Panc1 (cell line): ENCODE results near the gene MFF. TPM values are rescaled to one million over a fixed set of nuclear protein-coding genes. Genes with fewer than 3 reads are reported as not detected.

Source experiments
- ATAC-seq: fragments of 200-7000 bp; cut with Tn5 transposase; 2 replicates; pipeline ENCODE4 v1.9.1; 2020; ENCODE audit warnings: mild to moderate bottlenecking, moderate library complexity
- BruUV-seq: library from RNA; stranded (reverse); fragments of 400-500 nt; replicated peaks from 2 replicates; lab custom pipeline; 2021; lab: Mats Ljungman, UMichigan
- CTCF ChIA-PET: fragments of 300-600 bp; sonication (Branson Sonifier 250); formaldehyde crosslinking; loops from one replicate; lab custom pipeline; 2022; ENCODE audit warnings: antibody characterized with exemption; lab: Charles Lee
- POLR2A ChIA-PET: fragments of 300-600 bp; sonication (Branson Sonifier 250); formaldehyde crosslinking; loops from one replicate; lab custom pipeline; 2022; ENCODE audit warnings: antibody characterized with exemption; lab: Charles Lee
- DNase-seq: peaks from one replicate; pipeline ENCODE4 v3.0.0-alpha.2; 2010; ENCODE audit warnings: low read depth, low spot score
- H3K27ac ChIP-seq: 2 replicates; pipeline ENCODE4 v1.5.1; 2011; ENCODE audit warnings: mild to moderate bottlenecking, low read length, inconsistent platforms
- H3K27me3 ChIP-seq: fragments of 200-500 bp; sonication (Bioruptor generic); 2 replicates; pipeline ENCODE4 v1.6.0; 2014; ENCODE audit warnings: low read length, inconsistent platforms; ENCODE audit not compliant: control insufficient read depth, insufficient read depth
- H3K36me3 ChIP-seq: fragments of 200-500 bp; sonication (Bioruptor generic); 2 replicates; pipeline ENCODE4 v1.5.1; 2014; ENCODE audit warnings: inconsistent platforms, mild to moderate bottlenecking, low read length, moderate library complexity; ENCODE audit not compliant: control insufficient read depth, insufficient read depth
- H3K4me1 ChIP-seq: 2 replicates; pipeline ENCODE4 v1.5.1; 2011; ENCODE audit warnings: inconsistent platforms, mild to moderate bottlenecking, low read length, moderate library complexity; ENCODE audit not compliant: control insufficient read depth, insufficient read depth
- H3K4me3 ChIP-seq, 2 experiments: 2 replicates each; pipeline ENCODE4 v1.5.1; 2011 to 2012; ENCODE audit warnings: low read depth in 2 of 2, low read length in 2 of 2, mild to moderate bottlenecking in 2 of 2, inconsistent platforms in 1 of 2, moderate library complexity in 1 of 2
- H3K9me3 ChIP-seq: fragments of 200-500 bp; sonication (Bioruptor generic); 2 replicates; pipeline ENCODE4 v1.5.1; 2014; ENCODE audit warnings: low read depth, mild to moderate bottlenecking, inconsistent platforms, low read length, moderate library complexity; ENCODE audit not compliant: control insufficient read depth, insufficient read depth
- POLR2AphosphoS5 ChIP-seq: IDR thresholded peaks from 2 replicates; pipeline ENCODE4 v1.6.1; 2012; ENCODE audit warnings: mild to moderate bottlenecking, low read depth, low read length, moderate library complexity
- TCF7L2 ChIP-seq: IDR thresholded peaks from 2 replicates; pipeline ENCODE4 v1.6.1; 2011; ENCODE audit warnings: mild to moderate bottlenecking, low read depth, low read length, inconsistent platforms
- in situ Hi-C: cut with HindIII; loops from 2 replicates; pipeline ENCODE4 v1.10.0; 2016; ENCODE audit warnings: low sequenced_read_pairs, low pct_unique_long_range_greater_than_20kb
- intact Hi-C: fragments of 100-400 bp; cut with micrococcal nuclease; formaldehyde crosslinking; loops from one replicate; pipeline ENCODE4 v1.10.0; 2022; ENCODE audit not compliant: unreplicated experiment
- total RNA-seq: library from RNA; stranded (reverse); gene quantifications from one replicate; pipeline ENCODE4 v1.2.1, GENCODE V29; 2021; ENCODE audit not compliant: unreplicated experiment
- TF ChIP-seq, protein P1 (sequence below), 2 experiments: IDR thresholded peaks; 2 replicates each; pipeline ENCODE4 v1.6.1; 2011 to 2012; ENCODE audit warnings: low read depth in 2 of 2, control low read depth in 1 of 2, low read length in 1 of 2, mild to moderate bottlenecking in 1 of 2, moderate library complexity in 1 of 2; ENCODE audit not compliant: insufficient read depth in 1 of 2
- TF ChIP-seq, protein P2 (sequence below): fragments of 450-650 bp; IDR thresholded peaks from 2 replicates; pipeline ENCODE4 v1.5.1; 2017; ENCODE audit warnings: mild to moderate bottlenecking

Gene MFF
- total RNA-seq, 1 experiment from 2014 or later, result 60.6 TPM

DNA sequence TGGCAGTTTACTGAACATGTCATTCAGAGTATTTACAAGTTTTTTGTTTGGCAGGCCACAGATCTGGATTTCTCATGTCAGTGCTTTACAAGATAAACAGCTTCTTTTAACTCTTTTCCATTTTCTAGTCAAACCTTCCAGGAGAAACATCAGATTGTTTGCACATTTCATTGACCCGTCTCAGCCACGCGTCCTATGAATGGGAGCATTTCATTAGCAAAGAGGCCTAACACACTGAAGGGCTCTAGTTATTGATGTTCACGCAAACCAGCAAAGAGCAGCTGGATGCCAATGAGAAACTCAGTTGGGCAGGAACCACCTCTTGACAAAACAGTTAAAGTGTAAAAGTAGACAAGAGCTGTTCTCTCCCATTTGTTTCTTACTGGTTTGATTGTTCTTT, 29.2 kb upstream of the MFF start:
- ChIA-PET POLR2A (interaction anchor here (0.5 kb wide), 1 partner anchor 9 kb away, joined by 3 read pairs; no protein-coding TSS in a partner anchor), CTCF (no interaction called here)
- DNase-seq (no peak), ATAC-seq (no peak)
- Histone ChIP-seq H3K9me3 (no peaks in the 10 kb centered on the region), H3K36me3 (no peaks in the 10 kb centered on the region), H3K27ac (no peak overlapping the region), H3K4me1 (no peaks in the 10 kb centered on the region), H3K4me3 (no peak overlapping the region), H3K27me3 (no peaks in the 10 kb centered on the region)
- BruUV-seq, result no TSS peak
- TF ChIP-seq TCF7L2 (no peak), POLR2AphosphoS5 (no peak)
- TF ChIP-seq, protein P1, sequence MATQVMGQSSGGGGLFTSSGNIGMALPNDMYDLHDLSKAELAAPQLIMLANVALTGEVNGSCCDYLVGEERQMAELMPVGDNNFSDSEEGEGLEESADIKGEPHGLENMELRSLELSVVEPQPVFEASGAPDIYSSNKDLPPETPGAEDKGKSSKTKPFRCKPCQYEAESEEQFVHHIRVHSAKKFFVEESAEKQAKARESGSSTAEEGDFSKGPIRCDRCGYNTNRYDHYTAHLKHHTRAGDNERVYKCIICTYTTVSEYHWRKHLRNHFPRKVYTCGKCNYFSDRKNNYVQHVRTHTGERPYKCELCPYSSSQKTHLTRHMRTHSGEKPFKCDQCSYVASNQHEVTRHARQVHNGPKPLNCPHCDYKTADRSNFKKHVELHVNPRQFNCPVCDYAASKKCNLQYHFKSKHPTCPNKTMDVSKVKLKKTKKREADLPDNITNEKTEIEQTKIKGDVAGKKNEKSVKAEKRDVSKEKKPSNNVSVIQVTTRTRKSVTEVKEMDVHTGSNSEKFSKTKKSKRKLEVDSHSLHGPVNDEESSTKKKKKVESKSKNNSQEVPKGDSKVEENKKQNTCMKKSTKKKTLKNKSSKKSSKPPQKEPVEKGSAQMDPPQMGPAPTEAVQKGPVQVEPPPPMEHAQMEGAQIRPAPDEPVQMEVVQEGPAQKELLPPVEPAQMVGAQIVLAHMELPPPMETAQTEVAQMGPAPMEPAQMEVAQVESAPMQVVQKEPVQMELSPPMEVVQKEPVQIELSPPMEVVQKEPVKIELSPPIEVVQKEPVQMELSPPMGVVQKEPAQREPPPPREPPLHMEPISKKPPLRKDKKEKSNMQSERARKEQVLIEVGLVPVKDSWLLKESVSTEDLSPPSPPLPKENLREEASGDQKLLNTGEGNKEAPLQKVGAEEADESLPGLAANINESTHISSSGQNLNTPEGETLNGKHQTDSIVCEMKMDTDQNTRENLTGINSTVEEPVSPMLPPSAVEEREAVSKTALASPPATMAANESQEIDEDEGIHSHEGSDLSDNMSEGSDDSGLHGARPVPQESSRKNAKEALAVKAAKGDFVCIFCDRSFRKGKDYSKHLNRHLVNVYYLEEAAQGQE (IDR thresholded peaks at IDR 0.05; ENCODE audit: insufficient read depth in 1 of 2, low read depth in 2 of 2, low read length in 1 of 2), result no peak
- TF ChIP-seq, protein P2, sequence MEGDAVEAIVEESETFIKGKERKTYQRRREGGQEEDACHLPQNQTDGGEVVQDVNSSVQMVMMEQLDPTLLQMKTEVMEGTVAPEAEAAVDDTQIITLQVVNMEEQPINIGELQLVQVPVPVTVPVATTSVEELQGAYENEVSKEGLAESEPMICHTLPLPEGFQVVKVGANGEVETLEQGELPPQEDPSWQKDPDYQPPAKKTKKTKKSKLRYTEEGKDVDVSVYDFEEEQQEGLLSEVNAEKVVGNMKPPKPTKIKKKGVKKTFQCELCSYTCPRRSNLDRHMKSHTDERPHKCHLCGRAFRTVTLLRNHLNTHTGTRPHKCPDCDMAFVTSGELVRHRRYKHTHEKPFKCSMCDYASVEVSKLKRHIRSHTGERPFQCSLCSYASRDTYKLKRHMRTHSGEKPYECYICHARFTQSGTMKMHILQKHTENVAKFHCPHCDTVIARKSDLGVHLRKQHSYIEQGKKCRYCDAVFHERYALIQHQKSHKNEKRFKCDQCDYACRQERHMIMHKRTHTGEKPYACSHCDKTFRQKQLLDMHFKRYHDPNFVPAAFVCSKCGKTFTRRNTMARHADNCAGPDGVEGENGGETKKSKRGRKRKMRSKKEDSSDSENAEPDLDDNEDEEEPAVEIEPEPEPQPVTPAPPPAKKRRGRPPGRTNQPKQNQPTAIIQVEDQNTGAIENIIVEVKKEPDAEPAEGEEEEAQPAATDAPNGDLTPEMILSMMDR, result no peak
- intact Hi-C loops, result no loop called here
- in situ Hi-C loops, result no loop called here

DNA sequence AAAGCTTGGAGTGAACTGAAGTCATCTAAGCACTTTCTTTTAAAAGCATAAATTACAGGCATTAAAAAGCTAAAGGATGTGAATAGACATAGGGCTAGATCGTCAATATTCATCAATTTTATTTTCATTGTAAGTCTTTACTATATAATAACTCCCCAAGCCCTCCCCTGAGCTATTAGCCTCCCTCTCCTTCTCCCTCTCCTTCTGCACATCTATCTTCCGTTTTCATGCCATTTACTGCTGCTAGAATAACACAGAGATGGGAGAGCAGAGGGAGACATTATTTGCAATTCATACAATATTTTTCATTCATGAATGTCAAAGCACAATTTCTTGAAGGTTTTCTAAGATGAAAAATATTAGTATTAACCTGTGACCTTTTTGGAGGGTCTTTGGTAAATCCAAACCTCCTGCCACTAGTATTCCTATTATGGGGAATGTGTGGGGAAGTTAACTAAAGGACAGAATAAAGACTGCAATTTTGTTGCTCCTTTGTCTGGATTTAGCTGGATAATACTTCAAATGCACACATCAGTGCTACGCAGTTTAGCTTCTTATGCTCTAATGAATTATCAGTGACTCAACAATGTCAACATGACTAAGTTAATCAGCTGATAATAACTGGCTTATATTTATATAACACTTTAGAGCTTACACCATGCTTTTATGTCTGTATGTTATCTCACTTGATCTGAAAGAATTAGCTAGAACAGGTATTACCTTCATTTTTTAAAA, 28.2 kb upstream of the MFF start:
- no TSS peak for BruUV-seq
- Histone ChIP-seq H3K36me3 (no peaks in the 10 kb centered on the region), H3K4me1 (no peaks in the 10 kb centered on the region), H3K9me3 (no peaks in the 10 kb centered on the region), H3K4me3 (no peak overlapping the region), H3K27ac (no peak overlapping the region), H3K27me3 (no peaks in the 10 kb centered on the region)
- TF ChIP-seq, protein P2, result no peak
- intact Hi-C loops, result no loop called here
- in situ Hi-C loops, result no loop called here
- no peak for ATAC-seq
- ChIA-PET CTCF (no interaction called here), POLR2A (no interaction called here)
- no peak for DNase-seq
